HCT116 (cell line): ENCODE data around the gene MCRS1. TPM values are rescaled to one million over a fixed set of nuclear protein-coding genes. Genes with fewer than 3 reads are reported as not detected.

Experiments
- ATAC-seq: fragments of 200-7000 bp; cut with Tn5 transposase; 2 replicates; pipeline ENCODE4 v1.9.1; 2020; ENCODE audit warnings: mild to moderate bottlenecking, moderate library complexity
- BruUV-seq: library from RNA; stranded (reverse); fragments of 400-500 nt; replicated peaks from 2 replicates; lab custom pipeline; 2021; lab: Mats Ljungman, UMichigan
- CTCF ChIA-PET: fragments of 300-600 bp; sonication (Branson Sonifier 250); formaldehyde crosslinking; loops from one replicate; lab custom pipeline; 2021; ENCODE audit warnings: antibody characterized with exemption; lab: Charles Lee
- POLR2A ChIA-PET: fragments of 300-600, 350-600 bp; sonication (Branson Sonifier 250); formaldehyde crosslinking; loops from one replicate; lab custom pipeline; 2021; ENCODE audit warnings: antibody characterized with exemption; lab: Charles Lee
- RAD21 ChIA-PET, 2 experiments: fragments of 300-600 bp; sonication (Branson Sonifier 250); formaldehyde crosslinking; loops; one replicate each; lab custom pipeline; 2023; ENCODE audit warnings: low total read pairs in 2 of 2; ENCODE audit not compliant: uncharacterized antibody in 2 of 2, unreplicated experiment in 2 of 2, low non-redundant PET in 1 of 2; lab: Charles Lee
- DNase-seq: peaks from one replicate; pipeline ENCODE4 v3.0.0-alpha.2; 2010; ENCODE audit warnings: low read depth, low spot score
- H2AFZ ChIP-seq: fragments of 200-600 bp; shearing (Covaris generic), sonication (generic); 2 replicates; pipeline ENCODE4 v1.6.1; 2017; ENCODE audit warnings: low read depth, mixed run types, mixed read lengths, antibody characterized with exemption, low read length; ENCODE audit not compliant: poor library complexity, severe bottlenecking
- H3K27ac ChIP-seq: 2 replicates; pipeline ENCODE4 v1.5.1; 2012; ENCODE audit warnings: low read depth, low read length
- H3K27me3 ChIP-seq: fragments of 200-600 bp; sonication (generic); 2 replicates; pipeline ENCODE4 v1.6.1; 2016; ENCODE audit warnings: mixed run types, low read length, mixed read lengths; ENCODE audit not compliant: insufficient read depth
- H3K36me3 ChIP-seq, 2 experiments: fragments of 200-500 bp in 1 of 2; fragments of 200-600 bp in 1 of 2; sonication (Bioruptor generic) in 1 of 2; sonication (generic) in 1 of 2; 2 replicates each; pipeline versions ENCODE4 v1.5.1 to v1.6.1; 2014 to 2016; ENCODE audit warnings: low read length in 2 of 2, inconsistent platforms in 1 of 2, mixed read lengths in 1 of 2, mixed run types in 1 of 2; ENCODE audit not compliant: insufficient read depth in 2 of 2, control insufficient read depth in 1 of 2
- H3K4me1 ChIP-seq, 2 experiments: fragments of 200-600 bp in 1 of 2; sonication (generic) in 1 of 2; 2 replicates each; pipeline versions ENCODE4 v1.5.1 to v1.6.1; 2012 to 2017; ENCODE audit warnings: low read length in 2 of 2, inconsistent platforms in 1 of 2, mild to moderate bottlenecking in 1 of 2, mixed read lengths in 1 of 2, mixed run types in 1 of 2, moderate library complexity in 1 of 2; ENCODE audit not compliant: insufficient read depth in 2 of 2, control insufficient read depth in 1 of 2
- H3K4me2 ChIP-seq: fragments of 200-600 bp; sonication (generic); 2 replicates; pipeline ENCODE4 v1.6.1; 2017; ENCODE audit warnings: mixed run types, low read length, mixed read lengths
- H3K4me3 ChIP-seq, 2 experiments: fragments of 200-600 bp in 1 of 2; sonication (generic) in 1 of 2; replicated peaks in 1 of 2; 2 replicates each; pipeline ENCODE4 v1.5.1; 2011 to 2016; ENCODE audit warnings: low read length in 2 of 2, control low read depth in 1 of 2, low read depth in 1 of 2, mild to moderate bottlenecking in 1 of 2, mixed read lengths in 1 of 2, mixed run types in 1 of 2
- H3K79me2 ChIP-seq: fragments of 200-600 bp; sonication (generic); 2 replicates; pipeline ENCODE4 v1.6.1; 2017; ENCODE audit warnings: mild to moderate bottlenecking, mixed run types, low read length, moderate library complexity, mixed read lengths; ENCODE audit not compliant: insufficient read depth
- H3K9ac ChIP-seq: fragments of 200-600 bp; sonication (generic); 2 replicates; pipeline ENCODE4 v1.6.1; 2016; ENCODE audit warnings: low read length, mixed read lengths
- H3K9me2 ChIP-seq: fragments of 200-600 bp; sonication (generic), shearing (Covaris generic); 2 replicates; pipeline ENCODE4 v1.6.1; 2017; ENCODE audit warnings: mixed run types, mild to moderate bottlenecking, moderate library complexity; ENCODE audit not compliant: insufficient read depth
- H3K9me3 ChIP-seq, 2 experiments: fragments of 200-500 bp in 1 of 2; fragments of 200-600 bp in 1 of 2; sonication (Bioruptor generic) in 1 of 2; sonication (generic) in 1 of 2; 2 replicates each; pipeline ENCODE4 v1.6.1; 2014 to 2017; ENCODE audit warnings: low read length in 2 of 2, mixed read lengths in 2 of 2, inconsistent platforms in 1 of 2, low read depth in 1 of 2, mild to moderate bottlenecking in 1 of 2, mixed run types in 1 of 2, moderate library complexity in 1 of 2; ENCODE audit not compliant: control insufficient read depth in 1 of 2, insufficient read depth in 1 of 2
- H4K20me1 ChIP-seq: fragments of 200-600 bp; sonication (generic), shearing (Covaris generic); 2 replicates; pipeline ENCODE4 v1.6.1; 2017; ENCODE audit warnings: mixed run types, mild to moderate bottlenecking, moderate library complexity; ENCODE audit not compliant: insufficient read depth
- ATF3 ChIP-seq: IDR thresholded peaks from 2 replicates; pipeline ENCODE4 v1.6.1; 2012
- CBX3 ChIP-seq: IDR thresholded peaks from 2 replicates; pipeline ENCODE4 v1.6.1; 2012; ENCODE audit warnings: low read depth
- ELF1 ChIP-seq: IDR thresholded peaks from 2 replicates; pipeline ENCODE4 v1.6.1; 2012; ENCODE audit warnings: low read depth, borderline replicate concordance
- JUND ChIP-seq: IDR thresholded peaks from 2 replicates; pipeline ENCODE4 v1.6.1; 2012
- MAX ChIP-seq: IDR thresholded peaks from 2 replicates; pipeline ENCODE4 v1.6.1; 2012
- POLR2A ChIP-seq: IDR thresholded peaks from 2 replicates; pipeline ENCODE4 v1.7.0; 2011; ENCODE audit warnings: borderline replicate concordance; ENCODE audit not compliant: insufficient read depth, insufficient read length; ENCODE audit errors: extremely low read depth
- POLR2AphosphoS5 ChIP-seq: IDR thresholded peaks from 2 replicates; pipeline ENCODE4 v1.6.1; 2011; ENCODE audit warnings: mild to moderate bottlenecking, low read depth, low read length, moderate library complexity
- RAD21 ChIP-seq: IDR thresholded peaks from 2 replicates; pipeline ENCODE4 v1.6.1; 2012; ENCODE audit warnings: low read depth, mild to moderate bottlenecking
- SIN3A ChIP-seq: IDR thresholded peaks from 2 replicates; pipeline ENCODE4 v1.6.1; 2012; ENCODE audit warnings: low read depth
- SP1 ChIP-seq: IDR thresholded peaks from 2 replicates; pipeline ENCODE4 v1.6.1; 2012; ENCODE audit warnings: low read depth
- SRF ChIP-seq: IDR thresholded peaks from 2 replicates; pipeline ENCODE4 v1.6.1; 2012; ENCODE audit warnings: low read depth
- TCF7L2 ChIP-seq: IDR thresholded peaks from 2 replicates; pipeline ENCODE4 v1.7.0; 2011; ENCODE audit warnings: borderline replicate concordance, inconsistent platforms; ENCODE audit not compliant: insufficient read depth, insufficient read length; ENCODE audit errors: extremely low read depth
- YY1 ChIP-seq: IDR thresholded peaks from 2 replicates; pipeline ENCODE4 v1.6.1; 2011; ENCODE audit warnings: low read length, low read depth, moderate library complexity, mild to moderate bottlenecking; ENCODE audit not compliant: insufficient replicate concordance; ENCODE audit errors: extremely low read depth
- ZBTB33 ChIP-seq: IDR thresholded peaks from 2 replicates; pipeline ENCODE4 v1.6.1; 2011; ENCODE audit warnings: mild to moderate bottlenecking, low read length, moderate library complexity; ENCODE audit not compliant: insufficient replicate concordance; ENCODE audit errors: extremely low read depth
- ZFX ChIP-seq: fragments of 450-650 bp; IDR thresholded peaks from 2 replicates; pipeline ENCODE4 v1.6.1; 2017
- ZNF274 ChIP-seq: fragments of 200-500 bp; sonication (Bioruptor generic); IDR thresholded peaks from 2 replicates; pipeline ENCODE4 v1.6.1; 2014; ENCODE audit warnings: mild to moderate bottlenecking, low read depth, low read length, inconsistent platforms
- intact Hi-C: fragments of 100-400 bp; cut with micrococcal nuclease; formaldehyde crosslinking; loops from 2 replicates; pipeline ENCODE4 v1.10.0; 2022
- total RNA-seq: library from RNA; stranded (reverse); gene quantifications from one replicate; pipeline ENCODE4 v1.2.1, GENCODE V29; 2021; ENCODE audit not compliant: unreplicated experiment
- TF ChIP-seq, protein P1 (sequence below): IDR thresholded peaks from 2 replicates; pipeline ENCODE4 v1.6.1; 2012; ENCODE audit warnings: low read depth

MCRS1 gene
- total RNA-seq, 1 experiment from 2014 or later, result 91.9 TPM

DNA sequence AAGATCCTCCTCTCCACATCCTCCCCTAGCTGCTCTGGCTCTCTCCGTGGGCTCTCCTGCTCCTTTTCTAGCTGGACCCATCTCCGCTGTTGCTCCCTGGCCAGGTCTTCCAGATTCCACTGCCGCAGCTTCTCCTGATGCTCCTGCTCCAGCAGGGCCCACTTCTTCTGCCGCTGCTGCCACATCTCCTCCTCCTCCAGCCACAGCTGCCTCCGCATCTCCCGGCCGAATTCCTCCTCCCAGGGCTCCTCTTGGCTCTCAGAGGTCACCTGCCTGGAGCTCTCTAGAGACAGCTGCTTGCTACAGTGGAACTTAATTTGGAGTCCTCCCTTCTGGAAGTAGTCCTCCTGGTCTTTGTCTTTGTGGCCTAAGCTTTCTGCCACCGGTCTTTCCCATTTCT is 32.0 kb upstream of the MCRS1 start:
- RAD21 ChIA-PET, result no interaction called here
- TF ChIP-seq ZFX, result no peak
- POLR2A ChIA-PET, result no interaction called here
- Histone ChIP-seq H4K20me1 (no peaks in the 10 kb centered on the region), H3K4me2 (no peak overlapping the region), H3K4me1 (no peaks in the 10 kb centered on the region), H3K9ac (no peak overlapping the region), H3K9me3 (no peaks in the 10 kb centered on the region), H3K27me3 (no peaks in the 10 kb centered on the region), H3K79me2 (no peaks in the 10 kb centered on the region), H3K4me3 (no peak overlapping the region), H3K27ac (no peak overlapping the region), H3K9me2 (no peaks in the 10 kb centered on the region), H2AFZ (no peak overlapping the region), H3K36me3 (no peaks in the 10 kb centered on the region)
- no TSS peak for BruUV-seq
- CTCF ChIA-PET, result no interaction called here
- no peak for ATAC-seq
- intact Hi-C loops, result no loop called here
- DNase-seq, result no peak

GRCh38 chr12:49598527-49598926 is 30.6 kb upstream of the MCRS1 start:
- H3K4me3 ChIP-seq, result no peak overlapping the region
- CTCF ChIA-PET, result no interaction called here
- H3K4me2 ChIP-seq, result no peak overlapping the region
- H2AFZ ChIP-seq, result no peak overlapping the region
- no peaks in the 10 kb centered on the region for H3K27me3 ChIP-seq
- no peaks in the 10 kb centered on the region for H3K79me2 ChIP-seq
- DNase-seq, result no peak
- no peaks in the 10 kb centered on the region for H4K20me1 ChIP-seq
- no peak for ATAC-seq
- POLR2A ChIA-PET, result interaction anchor here (0.8 kb wide), 1 partner anchor 232 kb away, joined by 4 read pairs; the partner anchor contains the start of gene SPATS2
- H3K4me1 ChIP-seq, result no peaks in the 10 kb centered on the region
- no peaks in the 10 kb centered on the region for H3K36me3 ChIP-seq
- RAD21 ChIA-PET, result no interaction called here
- H3K9me2 ChIP-seq, result no peaks in the 10 kb centered on the region
- no peaks in the 10 kb centered on the region for H3K9me3 ChIP-seq
- no TSS peak for BruUV-seq
- no peak overlapping the region for H3K27ac ChIP-seq
- no peak overlapping the region for H3K9ac ChIP-seq
- intact Hi-C loops, result no loop called here
- no peak for TF ChIP-seq JUND
- TF ChIP-seq ATF3, result no peak
- no peak for TF ChIP-seq MAX
- TF ChIP-seq SRF, result no peak
- TF ChIP-seq ZNF274, result no peak
- TF ChIP-seq TCF7L2, result no peak
- TF ChIP-seq, protein P1, sequence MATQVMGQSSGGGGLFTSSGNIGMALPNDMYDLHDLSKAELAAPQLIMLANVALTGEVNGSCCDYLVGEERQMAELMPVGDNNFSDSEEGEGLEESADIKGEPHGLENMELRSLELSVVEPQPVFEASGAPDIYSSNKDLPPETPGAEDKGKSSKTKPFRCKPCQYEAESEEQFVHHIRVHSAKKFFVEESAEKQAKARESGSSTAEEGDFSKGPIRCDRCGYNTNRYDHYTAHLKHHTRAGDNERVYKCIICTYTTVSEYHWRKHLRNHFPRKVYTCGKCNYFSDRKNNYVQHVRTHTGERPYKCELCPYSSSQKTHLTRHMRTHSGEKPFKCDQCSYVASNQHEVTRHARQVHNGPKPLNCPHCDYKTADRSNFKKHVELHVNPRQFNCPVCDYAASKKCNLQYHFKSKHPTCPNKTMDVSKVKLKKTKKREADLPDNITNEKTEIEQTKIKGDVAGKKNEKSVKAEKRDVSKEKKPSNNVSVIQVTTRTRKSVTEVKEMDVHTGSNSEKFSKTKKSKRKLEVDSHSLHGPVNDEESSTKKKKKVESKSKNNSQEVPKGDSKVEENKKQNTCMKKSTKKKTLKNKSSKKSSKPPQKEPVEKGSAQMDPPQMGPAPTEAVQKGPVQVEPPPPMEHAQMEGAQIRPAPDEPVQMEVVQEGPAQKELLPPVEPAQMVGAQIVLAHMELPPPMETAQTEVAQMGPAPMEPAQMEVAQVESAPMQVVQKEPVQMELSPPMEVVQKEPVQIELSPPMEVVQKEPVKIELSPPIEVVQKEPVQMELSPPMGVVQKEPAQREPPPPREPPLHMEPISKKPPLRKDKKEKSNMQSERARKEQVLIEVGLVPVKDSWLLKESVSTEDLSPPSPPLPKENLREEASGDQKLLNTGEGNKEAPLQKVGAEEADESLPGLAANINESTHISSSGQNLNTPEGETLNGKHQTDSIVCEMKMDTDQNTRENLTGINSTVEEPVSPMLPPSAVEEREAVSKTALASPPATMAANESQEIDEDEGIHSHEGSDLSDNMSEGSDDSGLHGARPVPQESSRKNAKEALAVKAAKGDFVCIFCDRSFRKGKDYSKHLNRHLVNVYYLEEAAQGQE, result no peak
- TF ChIP-seq SP1, result no peak
- no peak for TF ChIP-seq ZBTB33
- no peak for TF ChIP-seq ZFX
- no peak for TF ChIP-seq SIN3A
- TF ChIP-seq RAD21, result no peak
- TF ChIP-seq ELF1, result no peak
- no peak for TF ChIP-seq YY1
- no peak for TF ChIP-seq POLR2AphosphoS5
- TF ChIP-seq POLR2A, result no peak
- no peak for TF ChIP-seq CBX3
